DND-41 (cell line): ENCODE results near the gene ZC3H12C.

Experiments
- CTCF ChIP-seq: IDR thresholded peaks from 2 replicates; pipeline ENCODE4 v1.5.1; 2012; ENCODE audit warnings: borderline replicate concordance, low read length, moderate library complexity, mild to moderate bottlenecking; ENCODE audit not compliant: poor library complexity, severe bottlenecking; ENCODE audit errors: extremely low read depth
- EZH2 ChIP-seq: IDR thresholded peaks from 3 replicates; pipeline ENCODE4 v1.6.1; 2012; ENCODE audit warnings: borderline replicate concordance, low read depth, mild to moderate bottlenecking, moderate library complexity, low read length, inconsistent platforms; ENCODE audit not compliant: severe bottlenecking

- TF ChIP-seq CTCF: no peak
- no peak for TF ChIP-seq EZH2
Measured at GRCh38 chr11:110186867-110187266, 93.7 kb downstream of the ZC3H12C start.
